H1 (cell line): ENCODE results near the gene TM9SF2. TPM values are rescaled to one million over a fixed set of nuclear protein-coding genes. Genes with fewer than 3 reads are reported as not detected.

Experiments used
- CTCF ChIA-PET: fragments of 300-600 bp; sonication (Branson Sonifier 250); formaldehyde crosslinking; loops from one replicate; lab custom pipeline; 2021; ENCODE audit not compliant: partially characterized antibody; lab: Charles Lee
- POLR2A ChIA-PET: fragments of 300-600 bp; sonication (Branson Sonifier 250); formaldehyde crosslinking; loops from one replicate; lab custom pipeline; 2021; ENCODE audit warnings: inconsistent platforms; ENCODE audit not compliant: partially characterized antibody; lab: Charles Lee
- DNase-seq, 2 experiments: peaks; one replicate each; pipeline versions ENCODE4 v3.0.0 to v3.0.0-alpha.2; 2010 to 2022; ENCODE audit warnings: low spot score in 2 of 2, low read depth in 1 of 2, mixed read lengths in 1 of 2
- FAIRE-seq: peaks from 2 replicates; lab custom pipeline; 2011; peaks lifted over from hg19 to GRCh38; lab: Jason Lieb, UNC
- H2AFZ ChIP-seq: 2 replicates; pipeline ENCODE4 v1.8.1; 2012; ENCODE audit warnings: low read length, inconsistent platforms
- H2AK5ac ChIP-seq: 2 replicates; pipeline ENCODE4 v1.6.1; 2013; ENCODE audit warnings: low read depth, low read length
- H2BK120ac ChIP-seq: replicated peaks from 2 replicates; pipeline ENCODE3; 2013; ENCODE audit warnings: low read depth, low read length, inconsistent platforms
- H2BK12ac ChIP-seq: 2 replicates; pipeline ENCODE4 v1.6.1; 2013; ENCODE audit warnings: low read depth, low read length
- H2BK15ac ChIP-seq: 2 replicates; pipeline ENCODE4 v1.6.1; 2013; ENCODE audit warnings: low read length
- H2BK20ac ChIP-seq: 2 replicates; pipeline ENCODE4 v1.6.1; 2013; ENCODE audit warnings: low read length
- H2BK5ac ChIP-seq: 2 replicates; pipeline ENCODE4 v1.6.1; 2013; ENCODE audit warnings: low read depth, low read length
- H3K14ac ChIP-seq: 2 replicates; pipeline ENCODE4 v1.6.1; 2013; ENCODE audit warnings: inconsistent platforms; ENCODE audit not compliant: insufficient read length
- H3K18ac ChIP-seq: 2 replicates; pipeline ENCODE4 v1.6.1; 2013; ENCODE audit warnings: low read length; ENCODE audit errors: extremely low read depth
- H3K23ac ChIP-seq: 2 replicates; pipeline ENCODE4 v1.6.1; 2013; ENCODE audit warnings: inconsistent platforms; ENCODE audit not compliant: insufficient read length
- H3K23me2 ChIP-seq: 2 replicates; pipeline ENCODE4 v1.6.1; 2013; ENCODE audit warnings: low read depth, low read length
- H3K27ac ChIP-seq: 2 replicates; pipeline ENCODE4 v1.6.1; 2011; ENCODE audit warnings: low read depth, low read length, inconsistent platforms
- H3K27me3 ChIP-seq, 4 experiments: replicated peaks in 1 of 4; 1 replicate in 1 of 4; 2 replicates in 3 of 4; pipeline versions ENCODE4 v1.6.1 to v1.8.1; 2011 to 2013; ENCODE audit warnings: low read length in 3 of 4, mild to moderate bottlenecking in 3 of 4, inconsistent platforms in 2 of 4, mixed read lengths in 2 of 4, moderate library complexity in 1 of 4; ENCODE audit not compliant: control insufficient read depth in 3 of 4, insufficient read depth in 3 of 4; ENCODE audit errors: extremely low read depth in 1 of 4
- H3K36me3 ChIP-seq, 4 experiments: 2 replicates each; pipeline versions ENCODE4 v1.6.1 to v1.8.1; 2011 to 2013; ENCODE audit warnings: mild to moderate bottlenecking in 4 of 4, low read length in 3 of 4, moderate library complexity in 2 of 4, control low read depth in 1 of 4, inconsistent platforms in 1 of 4; ENCODE audit not compliant: insufficient read depth in 4 of 4, control insufficient read depth in 2 of 4
- H3K4ac ChIP-seq: replicated peaks from 2 replicates; pipeline ENCODE3; 2013; ENCODE audit warnings: low read length, low read depth, mixed read lengths, inconsistent platforms; ENCODE audit not compliant: insufficient read length
- H3K4me1 ChIP-seq, 4 experiments: replicated peaks in 1 of 4; 1 replicate in 1 of 4; 2 replicates in 3 of 4; pipeline versions ENCODE4 v1.6.1 to v1.8.1; 2011 to 2013; ENCODE audit warnings: low read length in 3 of 4, inconsistent platforms in 2 of 4, mixed read lengths in 1 of 4; ENCODE audit not compliant: insufficient read depth in 4 of 4, control insufficient read depth in 3 of 4
- H3K4me2 ChIP-seq, 2 experiments: 2 replicates each; pipeline versions ENCODE4 v1.6.1 to v1.8.1; 2011 to 2013; ENCODE audit warnings: low read depth in 2 of 2, low read length in 2 of 2, control low read depth in 1 of 2, inconsistent platforms in 1 of 2, mild to moderate bottlenecking in 1 of 2; ENCODE audit not compliant: insufficient read depth in 1 of 2
- H3K4me3 ChIP-seq, 4 experiments: fragments of 200-600, 300-600 bp in 1 of 4; sonication (generic), shearing (Covaris generic), sonication (Bioruptor Twin) in 1 of 4; 2 replicates each; pipeline versions ENCODE4 v1.5.1 to v1.8.1; 2011 to 2016; ENCODE audit warnings: low read length in 4 of 4, low read depth in 3 of 4, control low read depth in 2 of 4, inconsistent platforms in 2 of 4, mild to moderate bottlenecking in 2 of 4, mixed read lengths in 1 of 4, moderate library complexity in 1 of 4; ENCODE audit not compliant: insufficient read depth in 2 of 4; ENCODE audit errors: extremely low read depth in 1 of 4
- H3K56ac ChIP-seq: replicated peaks from 2 replicates; pipeline ENCODE3; 2013; ENCODE audit warnings: low read depth, mild to moderate bottlenecking, mixed read lengths, low read length, inconsistent platforms; ENCODE audit not compliant: insufficient read length
- H3K79me1 ChIP-seq: 2 replicates; pipeline ENCODE4 v1.6.1; 2013; ENCODE audit warnings: low read depth, low read length, control low read depth
- H3K79me2 ChIP-seq, 2 experiments: 2 replicates each; pipeline versions ENCODE4 v1.6.1 to v1.8.1; 2012 to 2013; ENCODE audit warnings: low read length in 2 of 2, mild to moderate bottlenecking in 2 of 2, inconsistent platforms in 1 of 2; ENCODE audit not compliant: insufficient read depth in 2 of 2, control insufficient read depth in 1 of 2
- H3K9ac ChIP-seq, 4 experiments: replicated peaks in 1 of 4; 1 replicate in 1 of 4; 2 replicates in 3 of 4; pipeline versions ENCODE4 v1.6.1 to v1.8.1; 2011 to 2013; ENCODE audit warnings: low read depth in 3 of 4, low read length in 3 of 4, control low read depth in 2 of 4, mild to moderate bottlenecking in 2 of 4, moderate library complexity in 2 of 4, inconsistent platforms in 1 of 4; ENCODE audit errors: extremely low read depth in 1 of 4
- H3K9me3 ChIP-seq, 2 experiments: 2 replicates each; pipeline versions ENCODE4 v1.6.1 to v1.8.1; 2012 to 2013; ENCODE audit warnings: mild to moderate bottlenecking in 2 of 2, moderate library complexity in 2 of 2, control low read depth in 1 of 2, inconsistent platforms in 1 of 2, low read depth in 1 of 2, low read length in 1 of 2, mixed read lengths in 1 of 2; ENCODE audit not compliant: insufficient read depth in 2 of 2
- H4K20me1 ChIP-seq, 2 experiments: replicated peaks in 1 of 2; 2 replicates each; pipeline versions ENCODE3 to v1.8.1; 2011 to 2013; ENCODE audit warnings: inconsistent platforms in 2 of 2, low read length in 2 of 2, mild to moderate bottlenecking in 1 of 2; ENCODE audit not compliant: insufficient read depth in 2 of 2, control insufficient read depth in 1 of 2
- H4K5ac ChIP-seq: 2 replicates; pipeline ENCODE4 v1.6.1; 2013; ENCODE audit warnings: low read length, low read depth, mixed read lengths, inconsistent platforms; ENCODE audit not compliant: insufficient read length
- H4K8ac ChIP-seq: 2 replicates; pipeline ENCODE4 v1.8.0; 2013; ENCODE audit warnings: mild to moderate bottlenecking, moderate library complexity, low read length, inconsistent platforms; ENCODE audit not compliant: insufficient read depth; ENCODE audit errors: extremely low read depth
- H4K91ac ChIP-seq: replicated peaks from 2 replicates; pipeline ENCODE3; 2013; ENCODE audit warnings: low read length, mixed read lengths, inconsistent platforms; ENCODE audit not compliant: insufficient read length
- CHD2 ChIP-seq: IDR thresholded peaks from 2 replicates; pipeline ENCODE4 v1.6.1; 2012; ENCODE audit warnings: low read length, improper control_type of control experiment
- JUND ChIP-seq: IDR thresholded peaks from 2 replicates; pipeline ENCODE4 v1.6.1; 2011; ENCODE audit warnings: mild to moderate bottlenecking, improper control_type of control experiment, low read length
- NANOG ChIP-seq: IDR thresholded peaks from 2 replicates; pipeline ENCODE4 v1.6.1; 2011; ENCODE audit warnings: low read length, low read depth, mild to moderate bottlenecking, inconsistent platforms; ENCODE audit not compliant: insufficient read depth, poor library complexity, severe bottlenecking
- RAD21 ChIP-seq, 2 experiments: IDR thresholded peaks in 1 of 2; conservative IDR thresholded peaks in 1 of 2; 2 replicates each; pipeline ENCODE4 v1.6.1; 2011; ENCODE audit warnings: low read depth in 2 of 2, low read length in 2 of 2, improper control_type of control experiment in 1 of 2, inconsistent platforms in 1 of 2, mild to moderate bottlenecking in 1 of 2, moderate library complexity in 1 of 2
- RBBP5 ChIP-seq: IDR thresholded peaks from 2 replicates; pipeline ENCODE4 v1.7.1; 2012; ENCODE audit warnings: low read depth, mild to moderate bottlenecking, inconsistent platforms, low read length, moderate library complexity, borderline replicate concordance
- RNF2 ChIP-seq: fragments of 200-900, 300-1000 bp; sonication (generic); IDR thresholded peaks from 2 replicates; pipeline ENCODE4 v1.7.1; 2016; ENCODE audit warnings: borderline replicate concordance, low read depth, mild to moderate bottlenecking, antibody characterized with exemption, low read length; ENCODE audit not compliant: poor library complexity, severe bottlenecking; ENCODE audit errors: missing control alignments
- RXRA ChIP-seq: IDR thresholded peaks from 2 replicates; pipeline ENCODE4 v1.6.1; 2011; ENCODE audit warnings: low read depth, mild to moderate bottlenecking, low read length, moderate library complexity; ENCODE audit not compliant: insufficient read depth
- SIRT6 ChIP-seq: IDR thresholded peaks from one replicate; pipeline ENCODE4 v1.7.1; 2012; ENCODE audit warnings: low read length, inconsistent platforms
- WGBS, 2 experiments: shearing (Covaris generic) in 1 of 2; methylation state at CpG; one replicate each; pipeline versions ENCODE4 v1.1.6 to v1.1.7; 2013 to 2015; ENCODE audit warnings: low lambda C conversion rate in 2 of 2, mixed read lengths in 2 of 2, inconsistent platforms in 1 of 2, low coverage in 1 of 2, missing lambda C conversion rate in 1 of 2; ENCODE audit not compliant: insufficient replicate concordance in 2 of 2, insufficient coverage in 1 of 2, insufficient read length in 1 of 2; ENCODE audit errors: extremely low coverage in 1 of 2, missing lambda C conversion rate in 1 of 2; 5-methylcytosine and 5-hydroxymethylcytosine counted together
- polyA plus RNA-seq, 7 experiments: library from polyadenylated mRNA; depleted of rRNA in 3 of 7; stranded (reverse) in 5 of 7; unstranded in 2 of 7; fragments of >200 nt in 5 of 7; fragments of 200-250 nt in 2 of 7; gene quantifications; 1 replicate in 5 of 7; 2 replicates in 1 of 7; 4 replicates in 1 of 7; pipeline versions ENCODE4 v1.2.1 to v1.2.3, GENCODE V29; 2011 to 2013; ENCODE audit warnings: missing spikeins in 2 of 7, mixed read lengths in 2 of 7
- total RNA-seq: library from RNA; stranded (reverse); fragmentation: NEBNext Ultra II Directional; extraction: Animal tissue kit (Norgen Biotek cat#: 25700); gene quantifications from 2 replicates; pipeline ENCODE4 v1.2.1, GENCODE V29; 2021
- TF ChIP-seq, protein P1 (sequence below): IDR thresholded peaks from 2 replicates; pipeline ENCODE4 v1.6.1; 2012; ENCODE audit warnings: low read length, inconsistent platforms
- TF ChIP-seq, protein P2 (sequence below): IDR thresholded peaks from 2 replicates; pipeline ENCODE4 v1.6.1; 2011; ENCODE audit warnings: low read length, improper control_type of control experiment

The TM9SF2 gene
- total and polyA plus RNA-seq, 2 of the 8 experiments (the other 6 are each of a cell fraction or from before 2014, with no cell fraction given), result 68.0 to 101 TPM

DNA sequence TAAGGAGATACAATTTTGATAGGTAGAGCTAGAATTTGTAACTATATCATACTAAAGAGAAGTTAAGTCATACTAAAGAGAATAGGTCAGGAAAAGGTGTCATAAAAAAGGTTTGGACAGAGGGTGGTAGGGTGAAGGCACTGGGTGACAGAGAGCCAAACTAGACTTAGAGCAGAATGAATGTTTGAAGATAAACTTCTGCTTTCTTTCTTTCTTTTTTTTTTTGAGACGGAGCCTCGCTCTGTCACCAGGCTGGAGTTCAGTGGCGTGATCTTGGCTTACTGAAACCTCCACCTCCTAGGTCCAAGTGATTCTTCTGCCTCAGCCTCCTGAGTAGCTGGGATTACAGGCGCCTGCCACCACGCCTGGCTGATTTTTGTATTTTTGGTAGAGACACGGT, 44.1 kb downstream of the TM9SF2 start:
- no peak overlapping the region for H2AFZ ChIP-seq
- no peak overlapping the region for H3K56ac ChIP-seq
- no peaks in the 10 kb centered on the region for H3K79me2 ChIP-seq
- no peak overlapping the region for H2BK12ac ChIP-seq
- no peak overlapping the region for H2BK20ac ChIP-seq
- no peak overlapping the region for H4K91ac ChIP-seq
- ChIA-PET CTCF (interaction anchor here (1.0 to 1.7 kb wide), 2 partner anchors 14 to 18 kb away, joined by 3 to 4 read pairs; no protein-coding TSS in a partner anchor), POLR2A (no interaction called here)
- no peaks in the 10 kb centered on the region for H3K4me1 ChIP-seq
- no peak overlapping the region for H3K14ac ChIP-seq
- no peak overlapping the region for H3K4ac ChIP-seq
- no peak overlapping the region for H2BK5ac ChIP-seq
- H3K18ac ChIP-seq, result no peak overlapping the region
- DNase-seq, result no peak
- no peaks in the 10 kb centered on the region for H3K23me2 ChIP-seq
- H3K4me2 ChIP-seq, result no peak overlapping the region
- 89% methylated on average over 6 of the region's 6 CpGs; no CpG with 5 or more reads in 1 of the 2 experiments for WGBS, 2 experiments
- no peak overlapping the region for H4K5ac ChIP-seq
- H3K79me1 ChIP-seq, result no peaks in the 10 kb centered on the region
- no peak overlapping the region for H3K9ac ChIP-seq
- no peak overlapping the region for H4K8ac ChIP-seq
- no peaks in the 10 kb centered on the region for H3K27me3 ChIP-seq
- H2AK5ac ChIP-seq, result no peak overlapping the region
- no peaks in the 10 kb centered on the region for H3K9me3 ChIP-seq
- H3K36me3 ChIP-seq, result peaks cover 9 to 65% (median 40%) of the 10 kb centered on the region in 4 experiments; a peak in 7 of 8 replicates
- no peak for FAIRE-seq
- no peak overlapping the region for H3K27ac ChIP-seq
- no peak overlapping the region for H2BK120ac ChIP-seq
- H4K20me1 ChIP-seq, result peaks cover 0 to 2% of the 10 kb centered on the region in 2 experiments
- no peak overlapping the region for H3K4me3 ChIP-seq
- H3K23ac ChIP-seq, result no peak overlapping the region
- H2BK15ac ChIP-seq, result no peak overlapping the region
- TF ChIP-seq RAD21 (IDR thresholded peaks at IDR 0.05 in 1 of 2, conservative IDR thresholded peaks at IDR 0.05 in 1 of 2; ENCODE audit: low read depth in 2 of 2, low read length in 2 of 2) (no peak), CHD2 (no peak), JUND (no peak), RBBP5 (no peak), RNF2 (no peak), SIRT6 (no peak), RXRA (no peak), NANOG (no peak)
- TF ChIP-seq, protein P1, sequence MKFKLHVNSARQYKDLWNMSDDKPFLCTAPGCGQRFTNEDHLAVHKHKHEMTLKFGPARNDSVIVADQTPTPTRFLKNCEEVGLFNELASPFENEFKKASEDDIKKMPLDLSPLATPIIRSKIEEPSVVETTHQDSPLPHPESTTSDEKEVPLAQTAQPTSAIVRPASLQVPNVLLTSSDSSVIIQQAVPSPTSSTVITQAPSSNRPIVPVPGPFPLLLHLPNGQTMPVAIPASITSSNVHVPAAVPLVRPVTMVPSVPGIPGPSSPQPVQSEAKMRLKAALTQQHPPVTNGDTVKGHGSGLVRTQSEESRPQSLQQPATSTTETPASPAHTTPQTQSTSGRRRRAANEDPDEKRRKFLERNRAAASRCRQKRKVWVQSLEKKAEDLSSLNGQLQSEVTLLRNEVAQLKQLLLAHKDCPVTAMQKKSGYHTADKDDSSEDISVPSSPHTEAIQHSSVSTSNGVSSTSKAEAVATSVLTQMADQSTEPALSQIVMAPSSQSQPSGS, result no peak
- TF ChIP-seq, protein P2, sequence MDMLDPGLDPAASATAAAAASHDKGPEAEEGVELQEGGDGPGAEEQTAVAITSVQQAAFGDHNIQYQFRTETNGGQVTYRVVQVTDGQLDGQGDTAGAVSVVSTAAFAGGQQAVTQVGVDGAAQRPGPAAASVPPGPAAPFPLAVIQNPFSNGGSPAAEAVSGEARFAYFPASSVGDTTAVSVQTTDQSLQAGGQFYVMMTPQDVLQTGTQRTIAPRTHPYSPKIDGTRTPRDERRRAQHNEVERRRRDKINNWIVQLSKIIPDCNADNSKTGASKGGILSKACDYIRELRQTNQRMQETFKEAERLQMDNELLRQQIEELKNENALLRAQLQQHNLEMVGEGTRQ, result no peak
